ENCODE measurements around the gene FBXW12. TPM values are rescaled to one million over a fixed set of nuclear protein-coding genes. Genes with fewer than 3 reads are reported as not detected.
A peak's percentile ranks its signal among the peaks of the same experiment; 100 is the strongest.

FBXW12 gene
- total RNA-seq, 1 experiment from 2014 or later = 0.74 TPM

GRCh38 chr3:48347500-48347899, 24.5 kb upstream of the FBXW12 start:
- no peak overlapping the region for H2BK120ac ChIP-seq (ENCODE audit: low read depth, low read length, poor library complexity, severe bottlenecking)
- H2BK20ac ChIP-seq (ENCODE audit: low read depth, low read length, poor library complexity, severe bottlenecking) = no peak overlapping the region
- H2BK5ac ChIP-seq (ENCODE audit: insufficient read length, low read length) = no peak overlapping the region
- no CpG with 5 or more reads among the region's 3 CpGs for WGBS (ENCODE audit: extremely low coverage, insufficient read length, low lambda C conversion rate)
- no peak overlapping the region for H3K18ac ChIP-seq (ENCODE audit: insufficient read length, low read depth, low read length)
- Mint-ChIP-seq H3K36me3 (ENCODE audit: insufficient read depth in 1 of 3, low read depth in 3 of 3) (no peaks in the 10 kb centered on the region), H3K27me3 (ENCODE audit: low read depth) (peaks cover 35% of the 10 kb centered on the region), H3K9me3 (no peaks in the 10 kb centered on the region), H3K4me3 (no peak overlapping the region), H3K4me1 (no peaks in the 10 kb centered on the region), H3K27ac (peak overlapping the region in 1 of 3 experiments; percentile 36; a peak in 1 of 7 replicates)
- H3T11ph ChIP-seq (ENCODE audit: low read length) = no peak overlapping the region
- no peak overlapping the region for H3K56ac ChIP-seq (ENCODE audit: insufficient read length, low read depth, low read length)
- no peaks in the 10 kb centered on the region for H3K79me2 ChIP-seq (ENCODE audit: insufficient read depth, low read length)
- no peak overlapping the region for H3K9ac ChIP-seq (ENCODE audit: extremely low read depth, insufficient read length, low read length)
- H2BK15ac ChIP-seq (ENCODE audit: low read depth, low read length) = no peak overlapping the region
- TF ChIP-seq CTCF (conservative IDR thresholded peaks at IDR 0.05) = no peak
- H4K8ac ChIP-seq (replicated peaks; ENCODE audit: insufficient read length, low read depth, low read length) = no peak overlapping the region
- no peak overlapping the region for H3K4ac ChIP-seq (ENCODE audit: low read depth, low read length)
- no peak overlapping the region for H4K5ac ChIP-seq (ENCODE audit: insufficient read length, low read depth, low read length)
- H3K9me3 ChIP-seq (ENCODE audit: control insufficient read depth, low read depth, low read length) = no peaks in the 10 kb centered on the region
- H2BK12ac ChIP-seq (ENCODE audit: insufficient read length, low read depth, low read length) = no peak overlapping the region
- H3K23me2 ChIP-seq (ENCODE audit: insufficient read length, low read depth, low read length, poor library complexity, severe bottlenecking) = no peaks in the 10 kb centered on the region
- H2AFZ ChIP-seq (ENCODE audit: low read length) = no peak overlapping the region
- no peaks in the 10 kb centered on the region for H3K4me1 ChIP-seq (ENCODE audit: insufficient read depth, low read length)
- H3K27ac ChIP-seq (ENCODE audit: insufficient read length, low read depth, low read length) = no peak overlapping the region
- H2AK5ac ChIP-seq (ENCODE audit: insufficient read length, low read length) = no peak overlapping the region
- H4K20me1 ChIP-seq (ENCODE audit: control insufficient read depth, insufficient read depth, insufficient read length) = no peaks in the 10 kb centered on the region
- H4K91ac ChIP-seq (ENCODE audit: insufficient read length, low read depth, low read length) = no peak overlapping the region
- no peaks in the 10 kb centered on the region for H3K27me3 ChIP-seq (ENCODE audit: insufficient read depth, low read length)
- no peak overlapping the region for H3K4me2 ChIP-seq (ENCODE audit: insufficient read depth, insufficient read length, low read length)
- no peak for DNase-seq
- H3K23ac ChIP-seq (ENCODE audit: insufficient read length, low read depth, low read length) = no peak overlapping the region
- H3K14ac ChIP-seq (ENCODE audit: insufficient read depth, low read length) = no peak overlapping the region
- no peaks in the 10 kb centered on the region for H3K79me1 ChIP-seq (ENCODE audit: insufficient read depth, low read depth, low read length, poor library complexity, severe bottlenecking)
